ENCODE measurements around the gene NTF3. TPM values are rescaled to one million over a fixed set of nuclear protein-coding genes. Genes with fewer than 3 reads are reported as not detected.

NTF3 gene
- total and polyA plus RNA-seq, 9 of the 15 experiments (the other 6 are each of a cell fraction or from before 2014, with no cell fraction given), result not detected

GRCh38 chr12:5458229-5459050 lies 26.5 kb downstream of the NTF3 start:
- no peak overlapping the region for H3K27ac ChIP-seq (ENCODE audit: extremely low read depth, low read depth, low read length)
- ChIA-PET POLR2A (no interaction called here), CTCF (ENCODE audit: low intra/inter-chr PET ratio) (no interaction called here)
- H3K4me1 ChIP-seq (replicated peaks in 1 of 2; ENCODE audit: control insufficient read depth in 2 of 2, insufficient read depth in 2 of 2, low read length in 2 of 2), result peaks cover 0 to 2% of the 10 kb centered on the region in 2 experiments; a peak in 1 of 5 replicates
- no peaks in the 10 kb centered on the region for H3K9me1 ChIP-seq (ENCODE audit: control insufficient read depth, insufficient read depth, low read length)
- no peak for FAIRE-seq
- 2% methylated on average over 10 of the region's 12 CpGs for WGBS (ENCODE audit: insufficient coverage, low coverage, missing lambda C conversion rate)
- no peak for ATAC-seq
- peaks cover 0 to 3% of the 10 kb centered on the region in 2 experiments; a peak in 1 of 5 replicates for H3K27me3 ChIP-seq (ENCODE audit: control insufficient read depth in 2 of 2, insufficient read depth in 2 of 2, low read length in 2 of 2)
- no peaks in the 10 kb centered on the region for H3K36me3 ChIP-seq (ENCODE audit: control insufficient read depth, insufficient read depth, low read length)
- H3K79me2 ChIP-seq (ENCODE audit: control insufficient read depth, insufficient read depth, low read length), result no peaks in the 10 kb centered on the region
- H4K20me1 ChIP-seq (replicated peaks; ENCODE audit: control insufficient read depth, insufficient read depth, low read length), result no peaks in the 10 kb centered on the region
- no peaks in the 10 kb centered on the region for H3K9me3 ChIP-seq (replicated peaks; ENCODE audit: control insufficient read depth, insufficient read depth, low read depth, low read length)
- H2AFZ ChIP-seq (ENCODE audit: low read depth, low read length), result no peak overlapping the region
- H3K4me3 ChIP-seq, result no peak overlapping the region
- H3K4me2 ChIP-seq (ENCODE audit: insufficient read depth, low read length), result no peak overlapping the region
- no TSS peak for BruUV-seq (replicated peaks)
- TF ChIP-seq PHF21A (IDR thresholded peaks at IDR 0.05; ENCODE audit: borderline replicate concordance, low read depth) (no peak), BRF1 (IDR thresholded peaks at IDR 0.05; ENCODE audit: borderline replicate concordance, extremely low read depth, insufficient read length) (no peak), FOXJ3 (CRISPR knock-in tag; IDR thresholded peaks at IDR 0.05) (no peak), ZNF124 (CRISPR knock-in tag; IDR thresholded peaks at IDR 0.05) (no peak), CBFA2T2 (conservative IDR thresholded peaks at IDR 0.05) (no peak), FOXK2 (conservative IDR thresholded peaks at IDR 0.05 in 1 of 2, IDR thresholded peaks at IDR 0.05 in 1 of 2; ENCODE audit: low read depth in 2 of 2) (no peak), ZNF282 (CRISPR knock-in tag; IDR thresholded peaks at IDR 0.05) (no peak)
- TF ChIP-seq, protein P1, sequence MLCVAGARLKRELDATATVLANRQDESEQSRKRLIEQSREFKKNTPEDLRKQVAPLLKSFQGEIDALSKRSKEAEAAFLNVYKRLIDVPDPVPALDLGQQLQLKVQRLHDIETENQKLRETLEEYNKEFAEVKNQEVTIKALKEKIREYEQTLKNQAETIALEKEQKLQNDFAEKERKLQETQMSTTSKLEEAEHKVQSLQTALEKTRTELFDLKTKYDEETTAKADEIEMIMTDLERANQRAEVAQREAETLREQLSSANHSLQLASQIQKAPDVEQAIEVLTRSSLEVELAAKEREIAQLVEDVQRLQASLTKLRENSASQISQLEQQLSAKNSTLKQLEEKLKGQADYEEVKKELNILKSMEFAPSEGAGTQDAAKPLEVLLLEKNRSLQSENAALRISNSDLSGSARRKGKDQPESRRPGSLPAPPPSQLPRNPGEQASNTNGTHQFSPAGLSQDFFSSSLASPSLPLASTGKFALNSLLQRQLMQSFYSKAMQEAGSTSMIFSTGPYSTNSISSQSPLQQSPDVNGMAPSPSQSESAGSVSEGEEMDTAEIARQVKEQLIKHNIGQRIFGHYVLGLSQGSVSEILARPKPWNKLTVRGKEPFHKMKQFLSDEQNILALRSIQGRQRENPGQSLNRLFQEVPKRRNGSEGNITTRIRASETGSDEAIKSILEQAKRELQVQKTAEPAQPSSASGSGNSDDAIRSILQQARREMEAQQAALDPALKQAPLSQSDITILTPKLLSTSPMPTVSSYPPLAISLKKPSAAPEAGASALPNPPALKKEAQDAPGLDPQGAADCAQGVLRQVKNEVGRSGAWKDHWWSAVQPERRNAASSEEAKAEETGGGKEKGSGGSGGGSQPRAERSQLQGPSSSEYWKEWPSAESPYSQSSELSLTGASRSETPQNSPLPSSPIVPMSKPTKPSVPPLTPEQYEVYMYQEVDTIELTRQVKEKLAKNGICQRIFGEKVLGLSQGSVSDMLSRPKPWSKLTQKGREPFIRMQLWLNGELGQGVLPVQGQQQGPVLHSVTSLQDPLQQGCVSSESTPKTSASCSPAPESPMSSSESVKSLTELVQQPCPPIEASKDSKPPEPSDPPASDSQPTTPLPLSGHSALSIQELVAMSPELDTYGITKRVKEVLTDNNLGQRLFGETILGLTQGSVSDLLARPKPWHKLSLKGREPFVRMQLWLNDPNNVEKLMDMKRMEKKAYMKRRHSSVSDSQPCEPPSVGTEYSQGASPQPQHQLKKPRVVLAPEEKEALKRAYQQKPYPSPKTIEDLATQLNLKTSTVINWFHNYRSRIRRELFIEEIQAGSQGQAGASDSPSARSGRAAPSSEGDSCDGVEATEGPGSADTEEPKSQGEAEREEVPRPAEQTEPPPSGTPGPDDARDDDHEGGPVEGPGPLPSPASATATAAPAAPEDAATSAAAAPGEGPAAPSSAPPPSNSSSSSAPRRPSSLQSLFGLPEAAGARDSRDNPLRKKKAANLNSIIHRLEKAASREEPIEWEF (CRISPR knock-in tag; IDR thresholded peaks at IDR 0.05), result no peak
- H3K9ac ChIP-seq (ENCODE audit: insufficient read depth in 1 of 2, low read depth in 2 of 2, low read length in 2 of 2), result no peak overlapping the region
- in situ Hi-C loops (cut with MboI), result no loop called here
- no peak for DNase-seq (ENCODE audit: extremely low read depth in 1 of 4, low spot score in 3 of 4)
- intact Hi-C loops (cut with micrococcal nuclease), result no loop called here

Measured in K562 (cell line).